ENCODE results near the gene SLC7A5. TPM values are rescaled to one million over a fixed set of nuclear protein-coding genes. Genes with fewer than 3 reads are reported as not detected.

Gene SLC7A5
- total RNA-seq, 4 donors from 2014 or later: 3.1 to 10.4 (median 6.0) TPM

GRCh38 chr16:87839542-87840270 is 29.6 kb downstream of the SLC7A5 start:
- Histone ChIP-seq H3K36me3 (peaks cover 0 to 67% of the 10 kb centered on the region in 2 donors), H3K9me3 (no peaks in the 10 kb centered on the region), H3K4me3 (no peak overlapping the region), H3K4me1 (peaks cover 0 to 5% (median 0%) of the 10 kb centered on the region in 3 donors), H3K27me3 (no peaks in the 10 kb centered on the region), H3K27ac (no peak overlapping the region)
- no peak for ATAC-seq
- WGBS, 2 donors (ENCODE audit: low coverage in 1 of 2): 100% methylated on average over 2 of the region's 34 CpGs
- TF ChIP-seq EP300 (IDR thresholded peaks at IDR 0.05) (no peak), CTCF (IDR thresholded peaks at IDR 0.05) (no peak), POLR2A (IDR thresholded peaks at IDR 0.05) (no peak), POLR2AphosphoS5 (IDR thresholded peaks at IDR 0.05) (no peak)

- peaks cover 0 to 10% (median 0%) of the 10 kb centered on the region in 3 donors for H3K4me1 ChIP-seq
These were observed 30.4 kb downstream of the SLC7A5 start for GRCh38 chr16:87838643-87839541.

GRCh38 chr16:87837627-87838289 is 31.5 kb downstream of the SLC7A5 start:
- Histone ChIP-seq H3K4me1 (peaks cover 0 to 10% (median 0%) of the 10 kb centered on the region in 3 donors), H3K27me3 (no peaks in the 10 kb centered on the region), H3K36me3 (peaks cover 0 to 84% of the 10 kb centered on the region in 2 donors), H3K27ac (peak overlapping the region in 1 of 4 donors; percentile 13), H3K4me3 (no peak overlapping the region), H3K9me3 (no peaks in the 10 kb centered on the region)
- TF ChIP-seq EP300 (IDR thresholded peaks at IDR 0.05) (no peak), POLR2AphosphoS5 (IDR thresholded peaks at IDR 0.05) (no peak), POLR2A (IDR thresholded peaks at IDR 0.05) (no peak), CTCF (IDR thresholded peaks at IDR 0.05) (no peak)
- WGBS, 2 donors (ENCODE audit: low coverage in 1 of 2): 94% methylated on average over 11 of the region's 21 CpGs; no CpG with 5 or more reads in 1 of the 2 donors
- ATAC-seq: no peak

More at GRCh38 chr16:87838643-87839541, 30.4 kb downstream of the SLC7A5 start:
- peaks cover 0 to 73% of the 10 kb centered on the region in 2 donors for H3K36me3 ChIP-seq
- TF ChIP-seq POLR2A (IDR thresholded peaks at IDR 0.05) (no peak), EP300 (IDR thresholded peaks at IDR 0.05) (no peak), POLR2AphosphoS5 (IDR thresholded peaks at IDR 0.05) (no peak), CTCF (IDR thresholded peaks at IDR 0.05) (no peak)
- ATAC-seq: no peak
- no peaks in the 10 kb centered on the region for H3K9me3 ChIP-seq
- WGBS, 2 donors (ENCODE audit: low coverage in 1 of 2): 100% methylated on average over 1 of the region's 27 CpGs; no CpG with 5 or more reads in 1 of the 2 donors
- no peaks in the 10 kb centered on the region for H3K27me3 ChIP-seq
- no peak overlapping the region for H3K27ac ChIP-seq
- H3K4me3 ChIP-seq: no peak overlapping the region

- WGBS, 2 donors (ENCODE audit: low coverage in 1 of 2): 40 to 91% methylated on average over 1 to 15 of the region's 17 CpGs
- Histone ChIP-seq H3K4me1 (peaks cover 0 to 10% (median 0%) of the 10 kb centered on the region in 3 donors), H3K4me3 (no peak overlapping the region), H3K27me3 (no peaks in the 10 kb centered on the region), H3K9me3 (no peaks in the 10 kb centered on the region), H3K27ac (no peak overlapping the region), H3K36me3 (peaks cover 0 to 88% of the 10 kb centered on the region in 2 donors)
- peak; percentile 65 for ATAC-seq
- TF ChIP-seq EP300 (IDR thresholded peaks at IDR 0.05) (no peak), POLR2A (IDR thresholded peaks at IDR 0.05) (no peak)
These were observed 32.3 kb downstream of the SLC7A5 start for GRCh38 chr16:87836844-87837581.
